Activated CD4-positive, alpha-beta T cell treated with anti-CD3 and anti-CD28 coated beads for 36 hours (primary cell): ENCODE results near the gene IMMP1L. TPM values are rescaled to one million over a fixed set of nuclear protein-coding genes. Genes with fewer than 3 reads are reported as not detected.
"Not testable (repeated sequence)": the region's sequence is repeated elsewhere in the genome, so short reads cannot be mapped to it uniquely, and the experiment has no call there.

Experiments
- ATAC-seq: fragments of 200-7000 bp; cut with Tn5 transposase; one replicate; pipeline ENCODE4 v1.10.0; 2021; ENCODE audit warnings: mild to moderate bottlenecking, moderate library complexity
- CTCF ChIA-PET: fragments of 350-600 bp; sonication (Branson Sonifier 250); formaldehyde crosslinking; loops from one replicate; lab custom pipeline; 2021; ENCODE audit warnings: antibody characterized with exemption; lab: Charles Lee
- POLR2A ChIA-PET: fragments of 350-600 bp; sonication (Branson Sonifier 250); formaldehyde crosslinking; loops from one replicate; lab custom pipeline; 2021; ENCODE audit warnings: antibody characterized with exemption, inconsistent platforms; lab: Charles Lee
- DNase-seq: peaks from one replicate; pipeline ENCODE4 v3.0.0-alpha.2; 2020
- H3K27ac Mint-ChIP-seq: one replicate; pipeline ENCODE4 v1.8.0; 2021; ENCODE audit warnings: mixed read lengths
- H3K27me3 Mint-ChIP-seq: one replicate; pipeline ENCODE4 v1.8.0; 2021; ENCODE audit warnings: mixed read lengths
- H3K36me3 Mint-ChIP-seq: one replicate; pipeline ENCODE4 v1.8.0; 2021; ENCODE audit warnings: low read depth, mixed read lengths
- H3K4me1 Mint-ChIP-seq: one replicate; pipeline ENCODE4 v1.8.0; 2021; ENCODE audit warnings: mixed read lengths
- H3K4me3 Mint-ChIP-seq: one replicate; pipeline ENCODE4 v1.8.0; 2021; ENCODE audit warnings: mild to moderate bottlenecking, moderate library complexity, mixed read lengths
- H3K9me3 Mint-ChIP-seq: one replicate; pipeline ENCODE4 v1.8.0; 2021; ENCODE audit warnings: low read depth, mixed read lengths
- intact Hi-C, 2 experiments: fragments of 100-400 bp; cut with DNase I in 1 of 2; cut with micrococcal nuclease in 1 of 2; formaldehyde crosslinking; loops; one replicate each; pipeline versions ENCODE4 v1.14.2 to v1.15.1; 2022 to 2024; cut with DNase I, micrococcal nuclease
- total RNA-seq, 2 experiments: library from RNA; stranded (reverse); gene quantifications; one replicate each; pipeline ENCODE4 v1.2.3, GENCODE V29; 2021

IMMP1L gene
- total RNA-seq, 2 experiments from 2014 or later, result 18.8 to 21.0 TPM

- Mint-ChIP-seq H3K9me3 (no peaks in the 10 kb centered on the region), H3K4me3 (no peak overlapping the region), H3K27me3 (no peaks in the 10 kb centered on the region), H3K27ac (no peak overlapping the region), H3K4me1 (peaks cover 13% of the 10 kb centered on the region), H3K36me3 (peaks cover 15% of the 10 kb centered on the region)
- intact Hi-C loops, result no loop called here
- no peak for ATAC-seq
- POLR2A ChIA-PET, result no interaction called here
- CTCF ChIA-PET, result no interaction called here
- no peak for DNase-seq
Observed at GRCh38 chr11:31500560-31500959, 8.9 kb downstream of the IMMP1L start.

DNA sequence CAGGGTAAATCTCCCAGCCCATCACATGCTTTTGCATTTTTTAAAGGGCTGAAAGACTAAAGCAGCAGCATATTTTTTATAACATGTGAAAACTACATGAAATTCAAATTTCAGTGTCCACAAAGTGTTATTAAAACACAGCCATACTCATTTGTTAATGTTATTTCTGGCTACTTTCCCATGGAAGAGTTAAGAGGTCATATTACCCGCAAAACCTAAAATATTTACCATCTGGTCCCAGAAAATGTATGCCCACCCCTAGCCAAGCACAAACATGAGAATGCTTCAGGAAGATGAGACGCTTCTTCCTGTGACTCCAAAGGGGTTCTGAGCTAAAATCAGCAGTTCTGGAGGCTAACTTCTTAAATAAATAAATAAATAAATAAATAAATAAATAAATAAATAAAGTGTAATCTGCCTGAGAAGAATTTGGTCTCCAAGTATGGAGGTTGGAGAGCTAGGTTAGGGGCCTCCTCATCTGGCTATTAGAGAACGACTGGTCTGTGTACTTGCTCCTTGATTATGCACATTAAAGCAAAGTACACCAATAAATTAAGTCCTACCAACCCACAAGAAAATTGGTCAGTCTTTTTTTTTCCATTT, 9.7 kb downstream of the IMMP1L start:
- H3K27ac Mint-ChIP-seq, result no peak overlapping the region
- peaks cover 17% of the 10 kb centered on the region for H3K36me3 Mint-ChIP-seq
- ATAC-seq (no peak), DNase-seq (no peak)
- no peak overlapping the region for H3K4me3 Mint-ChIP-seq
- POLR2A ChIA-PET, result no interaction called here
- CTCF ChIA-PET, result no interaction called here
- intact Hi-C loops, result no loop called here
- H3K9me3 Mint-ChIP-seq, result peaks cover 6% of the 10 kb centered on the region
- peaks cover 11% of the 10 kb centered on the region for H3K4me1 Mint-ChIP-seq
- no peaks in the 10 kb centered on the region for H3K27me3 Mint-ChIP-seq

DNA sequence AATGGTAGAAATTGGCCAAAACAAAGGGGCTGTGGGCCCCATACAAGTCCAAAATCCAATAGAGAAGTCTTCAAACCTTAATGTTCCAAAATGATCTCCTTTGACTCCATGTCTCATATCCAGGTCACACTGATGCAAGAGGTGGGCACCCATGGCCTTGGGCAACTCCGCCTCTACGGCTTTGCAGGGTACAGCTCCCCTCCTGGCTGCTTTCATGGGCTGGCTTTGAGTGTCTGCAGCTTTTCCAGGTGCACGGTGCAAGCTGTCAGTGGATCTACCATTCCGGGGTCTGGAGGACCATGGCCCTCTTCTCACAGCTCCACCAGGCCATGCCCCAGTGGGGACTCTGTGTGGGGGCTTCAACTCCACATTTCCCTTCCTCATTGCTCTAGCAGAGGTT, 15.7 kb downstream of the IMMP1L start:
- ATAC-seq, POLR2A ChIA-PET, H3K4me3 Mint-ChIP-seq, H3K27me3 Mint-ChIP-seq, H3K27ac Mint-ChIP-seq, intact Hi-C loops, DNase-seq: not testable (repeated sequence)
- Mint-ChIP-seq H3K9me3 (peaks cover 13% of the 10 kb centered on the region), H3K36me3 (peaks cover 47% of the 10 kb centered on the region), H3K4me1 (peaks cover 33% of the 10 kb centered on the region)
- CTCF ChIA-PET, result interaction anchor here (0.6 kb wide), 1 partner anchor 253 kb away, joined by 3 read pairs; no protein-coding TSS in a partner anchor

GRCh38 chr11:31493235-31493634, 16.2 kb downstream of the IMMP1L start:
- CTCF ChIA-PET, result no interaction called here
- POLR2A ChIA-PET, result no interaction called here
- Mint-ChIP-seq H3K4me1 (peaks cover 33% of the 10 kb centered on the region), H3K27ac (no peak overlapping the region), H3K4me3 (no peak overlapping the region), H3K9me3 (peaks cover 13% of the 10 kb centered on the region), H3K27me3 (no peaks in the 10 kb centered on the region), H3K36me3 (peaks cover 47% of the 10 kb centered on the region)
- ATAC-seq, result no peak
- intact Hi-C loops, result no loop called here
- no peak for DNase-seq

- peaks cover 13% of the 10 kb centered on the region for H3K9me3 Mint-ChIP-seq
- POLR2A ChIA-PET, result no interaction called here
- H3K27me3 Mint-ChIP-seq, result no peaks in the 10 kb centered on the region
- peaks cover 35% of the 10 kb centered on the region for H3K4me1 Mint-ChIP-seq
- peaks cover 47% of the 10 kb centered on the region for H3K36me3 Mint-ChIP-seq
- H3K27ac Mint-ChIP-seq, result no peak overlapping the region
- ATAC-seq (peak; percentile 53), DNase-seq (no peak)
- H3K4me3 Mint-ChIP-seq, result no peak overlapping the region
- CTCF ChIA-PET, result interaction anchor here (0.6 to 1.0 kb wide), 4 partner anchors 15 to 602 kb away, joined by 3 to 4 read pairs (median 3); no protein-coding TSS in a partner anchor
- intact Hi-C loops, result no loop called here
Observed at GRCh38 chr11:31492320-31492913, 17.0 kb downstream of the IMMP1L start.

DNA sequence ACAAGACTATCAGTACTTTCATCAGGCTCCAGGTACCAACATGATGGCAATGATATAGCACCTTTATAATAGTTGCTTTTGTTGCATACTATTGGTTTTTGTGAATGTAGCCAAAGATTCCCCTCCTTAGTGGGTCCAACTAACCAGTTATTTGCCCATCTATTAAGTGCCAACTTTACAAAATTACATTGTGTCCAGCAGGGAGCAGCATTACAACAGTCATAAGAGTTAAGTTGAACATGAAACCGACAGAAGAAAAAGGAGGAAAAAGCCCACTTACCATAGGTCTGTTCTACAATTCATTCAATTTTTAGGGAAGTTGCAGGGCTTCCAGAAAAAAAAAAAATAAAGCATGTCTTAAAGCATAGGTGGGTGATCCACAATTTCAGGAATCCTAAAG, 21.6 kb downstream of the IMMP1L start:
- Mint-ChIP-seq H3K27ac (no peak overlapping the region), H3K4me1 (peaks cover 18% of the 10 kb centered on the region), H3K9me3 (no peaks in the 10 kb centered on the region), H3K27me3 (no peaks in the 10 kb centered on the region), H3K36me3 (peaks cover 18% of the 10 kb centered on the region), H3K4me3 (no peak overlapping the region)
- no peak for DNase-seq
- ChIA-PET POLR2A (no interaction called here), CTCF (interaction anchor here (1.0 kb wide), 1 partner anchor 8 kb away, joined by 3 read pairs; no protein-coding TSS in a partner anchor)
- intact Hi-C loops, result loop anchor here (5.0 to 10.0 kb wide), 3 partner anchors 317 to 469 kb away; no protein-coding TSS in a partner anchor
- no peak for ATAC-seq

DNA sequence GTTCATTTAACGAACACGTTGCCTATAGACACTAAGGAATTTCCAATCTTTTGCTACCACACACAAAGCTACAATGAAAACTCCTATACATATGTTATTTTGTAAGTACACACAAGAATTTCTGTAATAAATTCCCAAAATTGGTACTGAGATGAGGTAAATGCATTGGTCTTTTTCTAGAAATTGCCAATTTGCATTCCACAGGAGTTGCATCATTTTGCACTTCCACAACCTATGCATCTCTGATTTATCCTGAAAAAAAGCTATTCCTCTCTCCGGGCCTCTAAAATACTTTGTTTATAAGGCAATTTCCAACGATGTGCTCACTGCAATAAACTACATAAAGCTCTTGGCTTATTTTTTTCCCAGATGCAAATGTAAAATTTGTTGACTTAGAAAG, 24.9 kb downstream of the IMMP1L start:
- peaks cover 2% of the 10 kb centered on the region for H3K4me1 Mint-ChIP-seq
- peaks cover 2% of the 10 kb centered on the region for H3K36me3 Mint-ChIP-seq
- CTCF ChIA-PET, result interaction anchor here (1.1 kb wide), 1 partner anchor 19 kb away, joined by 3 read pairs; no protein-coding TSS in a partner anchor
- no peak for DNase-seq
- no peak overlapping the region for H3K27ac Mint-ChIP-seq
- no peak overlapping the region for H3K4me3 Mint-ChIP-seq
- intact Hi-C loops, result loop anchor here in 1 of 2 experiments (10.0 kb wide), 1 partner anchor 320 kb away; no protein-coding TSS in a partner anchor
- ATAC-seq, result no peak
- POLR2A ChIA-PET, result no interaction called here
- no peaks in the 10 kb centered on the region for H3K9me3 Mint-ChIP-seq
- no peaks in the 10 kb centered on the region for H3K27me3 Mint-ChIP-seq

- Mint-ChIP-seq H3K27me3 (no peaks in the 10 kb centered on the region), H3K9me3 (no peaks in the 10 kb centered on the region), H3K27ac (no peak overlapping the region), H3K4me3 (no peak overlapping the region), H3K4me1 (peaks cover 1% of the 10 kb centered on the region), H3K36me3 (no peaks in the 10 kb centered on the region)
- ChIA-PET POLR2A (no interaction called here), CTCF (interaction anchor here (1.9 kb wide), 1 partner anchor 23 kb away, joined by 5 read pairs; no protein-coding TSS in a partner anchor)
- intact Hi-C loops, result loop anchor here in 1 of 2 experiments (10.0 kb wide), 1 partner anchor 324 kb away; no protein-coding TSS in a partner anchor
- ATAC-seq (no peak), DNase-seq (no peak)
Observed at GRCh38 chr11:31480930-31481329, 28.5 kb downstream of the IMMP1L start.

GRCh38 chr11:31479066-31479465, 30.4 kb downstream of the IMMP1L start:
- CTCF ChIA-PET, result interaction anchor here (0.6 to 1.2 kb wide), 2 partner anchors 15 to 106 kb away, joined by 3 read pairs; no protein-coding TSS in a partner anchor
- Mint-ChIP-seq H3K27ac (no peak overlapping the region), H3K27me3 (no peaks in the 10 kb centered on the region), H3K9me3 (no peaks in the 10 kb centered on the region), H3K4me1 (peaks cover 1% of the 10 kb centered on the region), H3K4me3 (no peak overlapping the region), H3K36me3 (peaks cover 2% of the 10 kb centered on the region)
- intact Hi-C loops, result no loop called here
- no peak for DNase-seq
- POLR2A ChIA-PET, result no interaction called here
- ATAC-seq, result no peak

GRCh38 chr11:31478223-31478590, 31.2 kb downstream of the IMMP1L start:
- intact Hi-C loops, result no loop called here
- peaks cover 1% of the 10 kb centered on the region for H3K4me1 Mint-ChIP-seq
- H3K27me3 Mint-ChIP-seq, result no peaks in the 10 kb centered on the region
- ChIA-PET POLR2A (no interaction called here), CTCF (interaction anchor here (1.4 kb wide), 1 partner anchor 18 kb away, joined by 3 read pairs; no protein-coding TSS in a partner anchor)
- H3K4me3 Mint-ChIP-seq, result no peak overlapping the region
- H3K9me3 Mint-ChIP-seq, result no peaks in the 10 kb centered on the region
- ATAC-seq (no peak), DNase-seq (no peak)
- no peak overlapping the region for H3K27ac Mint-ChIP-seq
- peaks cover 6% of the 10 kb centered on the region for H3K36me3 Mint-ChIP-seq

GRCh38 chr11:31477528-31478222, 31.7 kb downstream of the IMMP1L start:
- ChIA-PET POLR2A (no interaction called here), CTCF (interaction anchor here (0.6 to 1.4 kb wide), 4 partner anchors 8 to 57 kb away, joined by 3 to 4 read pairs (median 3); no protein-coding TSS in a partner anchor)
- Mint-ChIP-seq H3K4me1 (peaks cover 1% of the 10 kb centered on the region), H3K9me3 (no peaks in the 10 kb centered on the region), H3K4me3 (no peak overlapping the region), H3K27me3 (no peaks in the 10 kb centered on the region), H3K36me3 (peaks cover 6% of the 10 kb centered on the region), H3K27ac (no peak overlapping the region)
- no peak for DNase-seq
- peak; percentile 51 for ATAC-seq
- intact Hi-C loops, result no loop called here
